Neutrophil (primary cell): Measurements from ENCODE around the gene SPTSSA.

Source experiments
- H3K27ac ChIP-seq: fragments of 200-600 bp; sonication (generic); 2 replicates; pipeline ENCODE4 v1.5.1; 2016; ENCODE audit warnings: mild to moderate bottlenecking, moderate library complexity
- H3K27me3 ChIP-seq: fragments of 200-600 bp; sonication (generic); 2 replicates; pipeline ENCODE4 v1.6.0; 2016; ENCODE audit warnings: mild to moderate bottlenecking
- H3K36me3 ChIP-seq: fragments of 200-600 bp; sonication (generic); 2 replicates; pipeline ENCODE4 v1.5.1; 2017
- H3K4me1 ChIP-seq, 2 experiments: fragments of 200-600 bp in 1 of 2; sonication (generic) in 1 of 2; 1 replicate in 1 of 2; 2 replicates in 1 of 2; pipeline versions ENCODE4 v1.5.1 to v1.6.1; 2013 to 2016; ENCODE audit warnings: low read depth in 1 of 2, low read length in 1 of 2, mild to moderate bottlenecking in 1 of 2, moderate library complexity in 1 of 2; ENCODE audit not compliant: control insufficient read depth in 1 of 2, insufficient read depth in 1 of 2
- H3K4me3 ChIP-seq, 2 experiments: fragments of 200-600 bp in 1 of 2; sonication (generic) in 1 of 2; 1 replicate in 1 of 2; 2 replicates in 1 of 2; pipeline ENCODE4 v1.5.1; 2013 to 2016; ENCODE audit warnings: low read depth in 1 of 2, low read length in 1 of 2, mild to moderate bottlenecking in 1 of 2, moderate library complexity in 1 of 2
- H3K9me3 ChIP-seq: fragments of 200-600 bp; sonication (generic); 2 replicates; pipeline ENCODE4 v1.5.1; 2016
- CTCF ChIP-seq: fragments of 200-600 bp; sonication (generic); IDR thresholded peaks from 2 replicates; pipeline ENCODE4 v1.5.1; 2016; ENCODE audit warnings: antibody characterized with exemption

SPTSSA gene

DNA sequence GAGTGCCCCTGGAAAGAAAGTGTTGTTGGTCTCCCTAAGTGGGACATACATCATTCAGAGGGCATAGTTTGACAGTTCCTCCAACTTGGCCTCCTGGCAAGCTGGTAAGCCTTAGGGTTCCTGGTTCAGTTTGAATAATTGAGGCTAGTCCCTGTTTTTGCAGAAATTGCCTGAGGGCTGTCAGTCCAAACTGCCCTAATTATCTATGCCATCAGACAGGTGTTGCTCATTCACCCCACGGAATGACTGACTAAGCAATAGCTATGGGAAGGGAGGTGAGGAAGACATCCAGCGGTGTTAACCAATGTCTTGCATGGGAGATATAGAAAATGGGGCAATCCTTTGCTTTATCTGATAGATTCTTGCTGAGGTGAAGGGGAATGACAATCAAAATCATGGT lies 37.6 kb downstream of the SPTSSA start:
- H3K9me3 ChIP-seq: peaks cover 13% of the 10 kb centered on the region
- no peak overlapping the region for H3K27ac ChIP-seq
- H3K4me3 ChIP-seq: no peak overlapping the region
- no peaks in the 10 kb centered on the region for H3K27me3 ChIP-seq
- no peak for TF ChIP-seq CTCF
- H3K4me1 ChIP-seq: no peaks in the 10 kb centered on the region
- H3K36me3 ChIP-seq: no peaks in the 10 kb centered on the region

DNA sequence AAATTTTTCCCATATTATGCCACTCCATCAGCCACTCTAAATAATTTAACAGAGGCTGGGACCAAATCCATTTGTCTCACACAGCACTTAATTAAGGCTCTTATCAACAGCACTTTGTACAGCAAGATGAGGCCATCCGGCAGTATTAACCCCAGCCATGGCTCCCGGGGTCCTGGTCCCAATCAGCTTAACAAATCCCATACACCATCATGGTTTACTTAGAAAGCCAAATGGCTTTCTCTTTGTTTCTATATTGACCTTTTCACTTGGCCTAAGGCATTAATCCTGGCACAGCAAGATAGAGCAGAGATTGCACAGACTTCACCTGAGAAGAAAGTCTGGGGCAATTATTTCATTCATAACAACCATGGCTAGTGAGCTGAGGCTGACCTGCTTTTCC lies 38.6 kb downstream of the SPTSSA start:
- Histone ChIP-seq H3K27ac (no peak overlapping the region), H3K4me1 (no peaks in the 10 kb centered on the region), H3K27me3 (no peaks in the 10 kb centered on the region), H3K4me3 (no peak overlapping the region), H3K9me3 (peaks cover 17% of the 10 kb centered on the region), H3K36me3 (no peaks in the 10 kb centered on the region)
- no peak for TF ChIP-seq CTCF

- Histone ChIP-seq H3K27me3 (no peaks in the 10 kb centered on the region), H3K27ac (no peak overlapping the region), H3K9me3 (peaks cover 17% of the 10 kb centered on the region), H3K36me3 (no peaks in the 10 kb centered on the region), H3K4me1 (no peaks in the 10 kb centered on the region), H3K4me3 (no peak overlapping the region)
- no peak for TF ChIP-seq CTCF
Observed at GRCh38 chr14:34420547-34421150, 41.4 kb downstream of the SPTSSA start.

GRCh38 chr14:34409721-34410120 lies 52.3 kb downstream of the SPTSSA start:
- H3K27ac ChIP-seq: no peak overlapping the region
- TF ChIP-seq CTCF: no peak
- H3K9me3 ChIP-seq: no peaks in the 10 kb centered on the region
- no peaks in the 10 kb centered on the region for H3K4me1 ChIP-seq
- H3K4me3 ChIP-seq: no peak overlapping the region
- H3K36me3 ChIP-seq: no peaks in the 10 kb centered on the region
- H3K27me3 ChIP-seq: no peaks in the 10 kb centered on the region

DNA sequence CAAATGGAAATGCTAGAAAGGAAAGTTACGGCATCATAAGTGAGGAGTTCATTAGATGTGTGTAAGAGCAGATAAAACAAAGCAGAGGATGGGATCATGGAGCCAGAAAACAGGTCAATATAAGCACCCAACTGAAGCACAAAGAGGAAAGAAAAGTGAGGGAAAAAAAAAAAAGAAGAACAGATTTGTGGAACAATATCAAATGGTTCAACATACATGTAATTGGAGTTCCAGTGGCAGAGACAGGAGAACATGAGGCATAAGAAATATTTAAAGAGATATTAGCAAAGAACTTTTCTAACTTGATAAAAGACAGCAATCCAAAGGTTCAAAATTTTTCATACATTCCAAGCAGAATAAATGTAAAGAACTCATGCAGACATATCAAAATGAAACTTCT lies 54.1 kb downstream of the SPTSSA start:
- Histone ChIP-seq H3K4me3 (no peak overlapping the region), H3K36me3 (no peaks in the 10 kb centered on the region), H3K4me1 (no peaks in the 10 kb centered on the region), H3K9me3 (no peaks in the 10 kb centered on the region), H3K27ac (no peak overlapping the region), H3K27me3 (no peaks in the 10 kb centered on the region)
- no peak for TF ChIP-seq CTCF

- no peak for TF ChIP-seq CTCF
- no peaks in the 10 kb centered on the region for H3K4me1 ChIP-seq
- H3K27ac ChIP-seq: no peak overlapping the region
- no peaks in the 10 kb centered on the region for H3K27me3 ChIP-seq
- H3K9me3 ChIP-seq: no peaks in the 10 kb centered on the region
- no peaks in the 10 kb centered on the region for H3K36me3 ChIP-seq
- H3K4me3 ChIP-seq: no peak overlapping the region
Observed at GRCh38 chr14:34404416-34404815, 57.6 kb downstream of the SPTSSA start.
